Glutamatergic neuron (in vitro differentiated cells): ENCODE measurements around the gene SRSF8. TPM values are rescaled to one million over a fixed set of nuclear protein-coding genes. Genes with fewer than 3 reads are reported as not detected.

Experiments
- DNase-seq: peaks from one replicate; pipeline ENCODE4 v3.0.0; 2022
- H3K27ac Mint-ChIP-seq: one replicate; pipeline ENCODE4 v1.8.0; 2020; ENCODE audit warnings: mild to moderate bottlenecking, mixed read lengths, inconsistent platforms; ENCODE audit not compliant: unreplicated experiment
- H3K27me3 Mint-ChIP-seq: one replicate; pipeline ENCODE4 v1.8.0; 2020; ENCODE audit warnings: mild to moderate bottlenecking, moderate library complexity, mixed read lengths, inconsistent platforms; ENCODE audit not compliant: unreplicated experiment
- H3K36me3 Mint-ChIP-seq: one replicate; pipeline ENCODE4 v1.8.0; 2020; ENCODE audit warnings: mild to moderate bottlenecking, mixed read lengths, inconsistent platforms; ENCODE audit not compliant: unreplicated experiment
- H3K4me1 Mint-ChIP-seq: one replicate; pipeline ENCODE4 v1.8.0; 2020; ENCODE audit warnings: mild to moderate bottlenecking, low read depth, mixed read lengths, inconsistent platforms; ENCODE audit not compliant: unreplicated experiment
- H3K4me3 Mint-ChIP-seq: one replicate; pipeline ENCODE4 v1.8.0; 2020; ENCODE audit warnings: mild to moderate bottlenecking, mixed read lengths, inconsistent platforms; ENCODE audit not compliant: unreplicated experiment
- H3K9me3 Mint-ChIP-seq: one replicate; pipeline ENCODE4 v1.8.0; 2020; ENCODE audit warnings: mild to moderate bottlenecking, moderate library complexity, mixed read lengths, inconsistent platforms; ENCODE audit not compliant: unreplicated experiment
- total RNA-seq: library from RNA; stranded (reverse); fragmentation: NEBNext Ultra II Directional; extraction: Animal tissue kit (Norgen Biotek cat#: 25700); gene quantifications from one replicate; pipeline ENCODE4 v1.2.1, GENCODE V29; 2021; ENCODE audit not compliant: unreplicated experiment
- TF ChIP-seq, protein P1 (sequence below): fragments of 200-600 bp; sonication (generic); IDR thresholded peaks from one replicate; pipeline ENCODE4 v1.5.0; 2021; ENCODE audit not compliant: partially characterized antibody, unreplicated experiment

Gene SRSF8
- total RNA-seq, 1 donor from 2014 or later: 45.2 TPM

DNA sequence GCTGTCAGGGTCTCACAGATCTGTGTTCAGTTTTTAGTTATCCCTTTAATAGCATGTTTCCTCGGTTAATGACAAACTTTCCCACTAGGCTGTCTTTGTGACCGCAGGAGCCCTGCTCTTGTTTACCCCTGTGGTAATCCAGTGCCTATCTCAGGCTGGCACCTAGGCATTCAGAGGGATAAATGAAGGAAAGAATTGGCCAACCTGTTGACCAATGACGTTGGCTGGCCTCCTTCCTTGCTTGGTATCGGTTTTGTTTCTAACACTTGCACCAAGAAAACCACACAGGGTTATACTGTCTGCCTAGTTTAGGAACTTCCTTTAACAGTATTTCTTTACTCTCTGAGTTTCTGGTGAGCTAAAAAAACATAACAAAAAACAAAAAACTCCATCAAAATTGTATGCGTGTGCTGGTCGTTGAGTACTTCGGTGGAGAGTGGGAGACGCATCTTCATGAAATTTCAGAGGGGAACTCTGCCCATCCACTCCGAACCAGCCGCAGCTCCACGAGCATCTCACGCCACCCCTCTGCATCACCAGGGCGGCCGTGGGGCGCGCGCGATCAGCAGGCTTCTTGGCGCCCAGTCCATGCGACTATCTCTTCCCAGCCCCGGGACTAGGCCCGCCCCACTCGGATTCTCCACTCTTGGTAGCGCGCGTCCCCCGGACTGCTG is 22.4 kb downstream of the SRSF8 start:
- Mint-ChIP-seq H3K27ac (no peak overlapping the region), H3K4me3 (peak overlapping the region; percentile 81), H3K27me3 (peaks cover 4% of the 10 kb centered on the region), H3K36me3 (peaks cover 3% of the 10 kb centered on the region), H3K9me3 (peaks cover 8% of the 10 kb centered on the region), H3K4me1 (peaks cover 4% of the 10 kb centered on the region)
- no peak for DNase-seq
- TF ChIP-seq, protein P1, sequence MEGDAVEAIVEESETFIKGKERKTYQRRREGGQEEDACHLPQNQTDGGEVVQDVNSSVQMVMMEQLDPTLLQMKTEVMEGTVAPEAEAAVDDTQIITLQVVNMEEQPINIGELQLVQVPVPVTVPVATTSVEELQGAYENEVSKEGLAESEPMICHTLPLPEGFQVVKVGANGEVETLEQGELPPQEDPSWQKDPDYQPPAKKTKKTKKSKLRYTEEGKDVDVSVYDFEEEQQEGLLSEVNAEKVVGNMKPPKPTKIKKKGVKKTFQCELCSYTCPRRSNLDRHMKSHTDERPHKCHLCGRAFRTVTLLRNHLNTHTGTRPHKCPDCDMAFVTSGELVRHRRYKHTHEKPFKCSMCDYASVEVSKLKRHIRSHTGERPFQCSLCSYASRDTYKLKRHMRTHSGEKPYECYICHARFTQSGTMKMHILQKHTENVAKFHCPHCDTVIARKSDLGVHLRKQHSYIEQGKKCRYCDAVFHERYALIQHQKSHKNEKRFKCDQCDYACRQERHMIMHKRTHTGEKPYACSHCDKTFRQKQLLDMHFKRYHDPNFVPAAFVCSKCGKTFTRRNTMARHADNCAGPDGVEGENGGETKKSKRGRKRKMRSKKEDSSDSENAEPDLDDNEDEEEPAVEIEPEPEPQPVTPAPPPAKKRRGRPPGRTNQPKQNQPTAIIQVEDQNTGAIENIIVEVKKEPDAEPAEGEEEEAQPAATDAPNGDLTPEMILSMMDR: no peak

DNA sequence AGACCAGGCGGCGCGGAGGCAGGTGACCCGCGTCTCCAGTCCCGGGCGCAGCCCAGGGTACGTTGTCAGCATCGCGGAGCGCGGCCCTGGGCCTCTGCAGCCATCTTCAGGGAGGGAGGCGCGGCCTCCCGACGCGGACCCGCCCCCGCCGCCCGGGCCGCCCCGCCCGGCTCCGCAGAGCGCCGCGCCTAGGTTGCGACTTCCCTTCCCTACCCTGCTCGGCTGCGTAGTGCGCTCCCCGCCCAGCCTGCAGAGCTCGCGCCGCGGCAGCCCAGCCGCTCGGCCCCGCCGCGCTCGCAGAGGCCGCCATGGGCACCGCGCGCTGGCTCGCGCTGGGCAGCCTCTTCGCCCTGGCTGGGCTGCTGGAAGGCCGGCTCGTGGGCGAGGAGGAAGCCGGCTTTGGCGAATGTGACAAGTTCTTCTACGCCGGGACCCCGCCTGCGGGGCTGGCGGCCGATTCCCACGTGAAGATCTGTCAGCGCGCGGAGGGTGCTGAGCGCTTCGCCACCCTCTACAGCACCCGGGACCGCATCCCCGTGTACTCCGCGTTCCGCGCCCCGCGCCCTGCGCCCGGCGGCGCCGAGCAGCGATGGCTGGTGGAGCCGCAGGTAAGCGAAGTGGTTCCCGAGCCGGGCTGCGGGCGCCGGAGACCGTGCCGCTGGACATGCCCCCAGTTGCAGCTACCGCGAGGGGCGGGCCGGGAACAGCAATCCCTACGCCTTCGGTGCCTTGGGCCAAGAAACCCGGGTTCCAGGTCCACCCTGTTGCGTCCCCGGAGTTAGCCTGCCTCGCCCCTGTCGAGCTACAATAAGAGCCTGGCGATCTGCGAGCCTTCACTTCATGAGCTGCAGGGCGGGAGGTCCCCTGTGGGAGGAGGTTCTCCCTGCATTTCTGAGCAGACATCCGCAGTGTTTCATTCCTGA is 23.2 kb downstream of the SRSF8 start, which contains the start of gene ENDOD1:
TSS of gene ENDOD1 (plus strand) at position 227 of the 923 bp plus-strand sequence. CDS start at position 309, 82 bp downstream.
- Mint-ChIP-seq H3K9me3 (peaks cover 8% of the 10 kb centered on the region), H3K36me3 (peaks cover 3% of the 10 kb centered on the region), H3K4me3 (peak within 1 kb of the TSS; percentile 88), H3K4me1 (peaks cover 4% of the 10 kb centered on the region), H3K27ac (no peak within 1 kb of the TSS), H3K27me3 (peaks cover 4% of the 10 kb centered on the region)
- peak; percentile 82 for DNase-seq
- TF ChIP-seq, protein P1: no peak

DNA sequence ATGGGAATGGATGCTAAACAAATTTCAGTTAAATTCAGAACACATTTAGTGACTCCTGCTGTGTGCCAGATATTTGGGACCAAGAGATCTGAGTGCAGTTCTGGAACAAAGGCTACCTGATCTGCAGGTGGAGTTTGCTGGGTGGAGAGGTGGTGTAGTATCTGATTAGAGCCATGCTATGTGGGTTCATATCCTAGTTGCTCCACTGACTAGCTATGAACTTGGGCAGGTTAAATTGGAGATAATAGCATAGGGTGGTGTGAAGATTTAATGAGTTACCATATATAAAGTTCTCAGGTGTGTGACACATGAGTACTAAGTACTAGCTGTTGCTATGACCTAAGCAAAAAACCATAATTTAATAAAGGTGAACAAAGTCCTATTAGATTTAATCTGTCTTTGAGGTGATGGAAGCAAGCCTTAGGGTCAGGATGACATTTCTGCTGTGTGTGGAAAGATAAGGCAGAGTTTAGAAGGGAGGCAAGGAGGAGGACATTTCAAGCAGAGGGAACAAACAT is 25.0 kb downstream of the SRSF8 start:
- Mint-ChIP-seq H3K27me3 (peaks cover 4% of the 10 kb centered on the region), H3K27ac (no peak overlapping the region), H3K4me1 (no peaks in the 10 kb centered on the region), H3K36me3 (peaks cover 3% of the 10 kb centered on the region), H3K9me3 (peaks cover 6% of the 10 kb centered on the region), H3K4me3 (no peak overlapping the region)
- no peak for DNase-seq
- TF ChIP-seq, protein P1: no peak

DNA sequence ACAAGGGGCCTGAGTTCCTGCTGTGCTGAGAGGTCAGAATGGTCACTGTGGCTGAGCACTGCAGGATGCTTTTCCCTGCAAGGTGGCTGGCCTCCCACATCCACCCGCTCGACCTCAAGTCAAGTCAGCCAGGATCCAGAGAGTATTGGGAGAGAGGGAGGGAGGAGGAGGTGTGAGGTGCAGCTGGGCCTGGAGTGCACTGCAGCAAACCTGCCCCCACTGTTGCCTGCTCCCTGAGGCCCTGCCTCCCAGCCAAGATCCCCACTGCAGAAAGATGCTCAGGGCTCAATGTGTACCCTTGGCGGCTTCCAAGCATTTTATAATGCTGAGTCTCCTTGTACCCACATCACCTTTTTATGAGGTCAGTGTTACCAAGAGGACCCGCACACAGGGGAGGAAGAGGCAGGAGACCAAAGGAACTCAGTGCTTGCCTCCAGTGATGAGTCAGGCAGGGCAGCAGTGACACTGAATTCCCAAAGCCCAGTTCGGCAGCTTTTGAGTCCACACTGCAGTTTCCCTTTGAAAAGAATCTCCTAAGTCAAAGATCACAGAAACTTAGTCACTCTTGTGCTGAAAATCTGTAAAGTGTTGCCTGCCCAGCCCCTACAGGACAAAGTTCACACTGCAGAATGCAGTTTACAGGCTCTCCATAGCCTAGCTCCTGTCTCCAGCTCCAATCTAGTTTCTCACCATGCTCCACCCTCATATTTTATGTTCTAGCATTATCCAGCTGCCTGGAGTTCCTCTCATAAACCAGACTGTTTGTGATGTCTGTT is 26.0 kb downstream of the SRSF8 start:
- peaks cover 4% of the 10 kb centered on the region for H3K27me3 Mint-ChIP-seq
- H3K27ac Mint-ChIP-seq: no peak overlapping the region
- H3K4me3 Mint-ChIP-seq: no peak overlapping the region

More for the DNA sequence above, 26.0 kb downstream of the SRSF8 start:
- no peak for DNase-seq
- TF ChIP-seq, protein P1: peak; percentile 49
- Mint-ChIP-seq H3K36me3 (peaks cover 9% of the 10 kb centered on the region), H3K9me3 (peaks cover 6% of the 10 kb centered on the region), H3K4me1 (peaks cover 3% of the 10 kb centered on the region)
